Epithelial cell of prostate (primary cell): ENCODE measurements around the gene TYW3.
"Not testable (repeated sequence)": the region's sequence is repeated elsewhere in the genome, so short reads cannot be mapped to it uniquely, and the experiment has no call there.

Source experiments
- DNase-seq: peaks from one replicate; pipeline ENCODE4 v3.0.0-alpha.2; 2011; ENCODE audit warnings: low read depth, low spot score
- H3K27ac ChIP-seq: fragments of 450-650 bp; 2 replicates; pipeline ENCODE4 v1.5.1; 2017; ENCODE audit warnings: mild to moderate bottlenecking

Gene TYW3

GRCh38 chr1:74729741-74730478 is 3.0 kb upstream of the TYW3 start:
- H3K27ac ChIP-seq, result no peak overlapping the region
- peak; percentile 34 for DNase-seq

GRCh38 chr1:74731399-74732052 is 1.4 kb upstream of the TYW3 start:
- H3K27ac ChIP-seq, result no peak overlapping the region
- DNase-seq, result no peak

GRCh38 chr1:74732071-74732946 is 643 bp upstream of the TYW3 start:
- peak overlapping the region; percentile 85 for H3K27ac ChIP-seq
- not testable (repeated sequence) for DNase-seq

- peak; percentile 27 for DNase-seq
- peak overlapping the region; percentile 85 for H3K27ac ChIP-seq
Observed at GRCh38 chr1:74733604-74734484, 892 bp downstream of the TYW3 start.

- H3K27ac ChIP-seq, result no peak overlapping the region
- no peak for DNase-seq
Observed at GRCh38 chr1:74737333-74737732, 4.4 kb downstream of the TYW3 start.

GRCh38 chr1:74740307-74740980 is 7.5 kb downstream of the TYW3 start:
- not testable (repeated sequence) for DNase-seq, H3K27ac ChIP-seq

GRCh38 chr1:74745247-74745646 is 12.3 kb downstream of the TYW3 start:
- H3K27ac ChIP-seq, DNase-seq: not testable (repeated sequence)

- no peak overlapping the region for H3K27ac ChIP-seq
- DNase-seq, result no peak
Observed at GRCh38 chr1:74748960-74749359, 16.0 kb downstream of the TYW3 start.

- no peak for DNase-seq
- H3K27ac ChIP-seq, result no peak overlapping the region
Observed at GRCh38 chr1:74753104-74753503, 20.2 kb downstream of the TYW3 start.

- no peak overlapping the region for H3K27ac ChIP-seq
- DNase-seq, result no peak
Observed at GRCh38 chr1:74755475-74755874, 22.5 kb downstream of the TYW3 start.

- H3K27ac ChIP-seq, result not testable (repeated sequence)
Observed at GRCh38 chr1:74756650-74757049, 23.7 kb downstream of the TYW3 start.

GRCh38 chr1:74763807-74764206 is 30.9 kb downstream of the TYW3 start:
- no peak for DNase-seq
- H3K27ac ChIP-seq, result no peak overlapping the region

More at GRCh38 chr1:74756650-74757049, 23.7 kb downstream of the TYW3 start:
- not testable (repeated sequence) for DNase-seq

- no peak overlapping the region for H3K27ac ChIP-seq
- no peak for DNase-seq
Observed at GRCh38 chr1:74766579-74766978, 33.6 kb downstream of the TYW3 start.

GRCh38 chr1:74767490-74767889 is 34.5 kb downstream of the TYW3 start:
- H3K27ac ChIP-seq, result no peak overlapping the region
- no peak for DNase-seq

GRCh38 chr1:74771913-74772515 is 39.1 kb downstream of the TYW3 start:
- H3K27ac ChIP-seq, result no peak overlapping the region
- DNase-seq, result no peak

- no peak overlapping the region for H3K27ac ChIP-seq
- no peak for DNase-seq
Observed at GRCh38 chr1:74772945-74773344, 40.0 kb downstream of the TYW3 start.

- no peak for DNase-seq
- no peak overlapping the region for H3K27ac ChIP-seq
Observed at GRCh38 chr1:74773582-74773981, 40.6 kb downstream of the TYW3 start.

- no peak overlapping the region for H3K27ac ChIP-seq
- no peak for DNase-seq
Observed at GRCh38 chr1:74775735-74776134, 42.8 kb downstream of the TYW3 start.

GRCh38 chr1:74777525-74777924 is 44.6 kb downstream of the TYW3 start:
- H3K27ac ChIP-seq, result no peak overlapping the region
- DNase-seq, result no peak
